HG03457 (cell line): ENCODE results near the gene SLC34A2.
"Not testable (repeated sequence)": the region's sequence is repeated elsewhere in the genome, so short reads cannot be mapped to it uniquely, and the experiment has no call there.

Experiments
- ATAC-seq: cut with Tn5 transposase; IDR thresholded peaks from one replicate; pipeline ENCODE4 v1.9.1; 2021; ENCODE audit warnings: moderate number of reproducible peaks; ENCODE audit not compliant: unreplicated experiment

The SLC34A2 gene

DNA sequence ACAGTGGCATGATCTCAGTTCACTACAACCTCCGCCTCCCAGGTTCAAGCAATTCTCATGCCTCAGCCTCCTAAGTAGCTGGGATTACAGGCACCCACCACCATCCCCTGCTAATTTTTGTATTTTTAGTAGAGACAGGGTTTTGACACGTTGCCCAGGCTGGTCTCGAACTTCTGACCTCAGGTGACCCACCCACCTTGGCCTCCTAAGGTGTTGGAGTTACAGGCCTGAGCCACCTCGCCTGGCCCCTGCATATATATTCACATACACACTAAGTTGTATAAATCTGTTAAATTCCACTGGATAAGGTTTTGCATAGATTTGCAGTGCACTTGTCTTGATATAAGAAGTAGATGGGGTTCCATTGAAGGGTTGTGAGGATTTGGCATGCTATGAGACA, 5.8 kb downstream of the SLC34A2 start:
- ATAC-seq: not testable (repeated sequence)

GRCh38 chr4:25662306-25662705, 6.7 kb downstream of the SLC34A2 start:
- ATAC-seq: no peak

DNA sequence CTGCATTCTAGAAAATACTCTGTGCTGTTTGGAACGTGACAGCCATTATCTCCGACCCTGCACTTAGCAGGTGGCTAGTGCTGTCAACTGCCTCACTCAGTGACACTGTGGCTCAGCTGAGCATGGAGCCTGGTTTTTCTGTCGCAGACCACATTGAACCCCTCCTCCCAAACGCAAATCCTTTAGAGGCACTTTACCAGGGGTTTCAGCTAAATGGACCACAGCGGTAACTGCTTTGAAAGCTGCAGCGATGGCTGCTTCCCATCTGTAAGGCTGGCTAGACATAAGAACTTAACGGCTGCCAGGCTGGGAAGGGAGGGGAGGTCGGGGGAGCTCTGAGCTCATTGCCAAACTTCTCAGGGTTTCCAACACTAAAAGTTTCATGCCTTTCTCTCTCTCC, 8.1 kb downstream of the SLC34A2 start:
- ATAC-seq: no peak

DNA sequence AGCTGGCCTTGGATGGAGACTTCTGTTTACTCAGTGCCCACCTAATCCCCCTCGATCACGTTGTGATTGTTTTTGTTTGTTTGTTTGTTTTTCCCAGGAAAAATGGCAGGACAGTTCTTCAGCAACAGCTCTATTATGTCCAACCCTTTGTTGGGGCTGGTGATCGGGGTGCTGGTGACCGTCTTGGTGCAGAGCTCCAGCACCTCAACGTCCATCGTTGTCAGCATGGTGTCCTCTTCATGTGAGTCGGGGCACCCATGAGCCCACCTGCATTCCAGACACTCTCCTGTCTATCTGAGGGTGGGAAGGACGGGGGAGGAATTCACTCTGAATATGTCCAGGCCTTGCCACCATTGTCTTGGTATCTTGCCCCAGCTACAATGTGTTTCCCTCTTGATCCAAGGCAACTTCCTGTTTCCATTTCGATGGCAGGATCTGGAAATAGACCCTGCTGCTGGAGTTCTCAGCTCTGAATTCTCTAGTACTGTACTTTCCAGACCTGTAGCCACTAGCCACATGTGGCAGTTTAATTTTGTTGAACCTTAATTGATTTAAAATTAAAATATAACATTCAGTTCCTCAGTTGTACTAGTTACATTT, 10.5 kb downstream of the SLC34A2 start:
- ATAC-seq: no peak

DNA sequence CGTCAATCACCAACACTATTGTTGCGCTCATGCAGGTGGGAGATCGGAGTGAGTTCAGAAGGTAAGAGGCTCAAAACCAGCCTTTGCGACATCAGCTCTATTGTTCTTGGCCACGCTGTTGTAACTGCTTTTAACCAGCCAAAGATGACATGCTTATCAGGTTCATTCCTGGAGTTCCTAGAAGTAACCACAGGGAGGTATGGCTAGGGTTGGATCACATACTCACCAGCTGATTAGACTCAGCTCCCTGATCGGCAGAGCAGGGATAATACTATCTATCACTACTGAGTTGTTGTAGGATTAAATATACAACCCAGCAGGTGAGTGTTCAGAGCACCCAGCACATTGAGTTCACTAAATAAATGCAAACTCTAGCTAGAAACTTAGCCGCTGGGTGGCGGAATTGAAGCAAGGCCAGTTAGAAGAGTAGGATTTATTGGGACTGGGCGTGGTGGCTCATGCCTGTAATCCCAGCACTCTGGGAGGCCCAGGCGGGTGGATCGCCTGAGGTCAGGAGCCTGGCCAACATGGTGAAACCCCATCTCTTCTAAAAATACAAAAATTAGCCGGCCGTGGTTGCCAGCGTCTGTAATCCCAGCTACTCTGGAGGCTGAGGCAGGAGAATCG, 12.4 kb downstream of the SLC34A2 start:
- ATAC-seq: no peak

DNA sequence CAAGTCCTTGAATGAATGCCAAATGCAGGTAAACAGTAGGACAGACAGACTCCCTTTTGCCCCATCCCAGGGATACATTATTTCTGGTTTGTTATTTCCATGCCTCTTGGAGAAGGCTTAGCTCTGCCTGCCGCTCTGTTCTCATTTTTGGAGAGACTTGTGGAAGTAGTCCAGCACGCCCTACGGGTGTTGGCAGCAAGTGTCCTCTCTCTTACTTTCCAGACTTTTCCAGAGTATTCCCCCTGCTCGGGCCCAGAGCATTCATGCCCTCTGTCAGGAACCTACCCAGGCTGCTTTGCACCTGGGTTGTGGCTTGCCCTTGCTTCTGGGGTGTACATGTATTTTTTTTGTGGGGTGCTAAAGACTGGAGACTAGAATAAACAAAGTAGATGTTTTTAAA, 15.3 kb downstream of the SLC34A2 start:
- ATAC-seq: no peak

DNA sequence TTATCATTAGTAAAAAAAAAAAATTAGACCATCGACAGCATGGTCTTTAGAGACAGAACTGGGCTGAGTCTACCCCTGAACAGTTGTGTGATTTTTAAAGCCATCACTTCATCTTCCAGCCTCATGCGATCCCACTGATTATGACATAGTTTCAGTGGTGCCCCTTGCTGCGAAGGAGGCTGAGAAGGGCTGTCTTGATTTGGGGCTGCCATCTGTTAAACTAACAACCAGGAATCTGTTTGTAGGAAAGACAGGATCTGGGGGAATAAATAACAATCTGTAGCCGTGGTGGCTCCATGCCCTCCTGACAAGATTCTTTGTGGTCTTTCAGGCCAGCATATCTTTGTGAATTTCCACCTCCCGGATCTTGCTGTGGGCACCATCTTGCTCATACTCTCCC, 17.1 kb downstream of the SLC34A2 start:
- no peak for ATAC-seq

GRCh38 chr4:25674386-25674785, 18.7 kb downstream of the SLC34A2 start:
- no peak for ATAC-seq

- ATAC-seq: no peak
Measured at GRCh38 chr4:25676221-25676620, 20.6 kb downstream of the SLC34A2 start.

GRCh38 chr4:25677157-25677556, 21.5 kb downstream of the SLC34A2 start:
- no peak for ATAC-seq

GRCh38 chr4:25677943-25678342, 22.3 kb downstream of the SLC34A2 start:
- ATAC-seq: no peak

GRCh38 chr4:25687773-25688172, 32.1 kb downstream of the SLC34A2 start:
- ATAC-seq: no peak

DNA sequence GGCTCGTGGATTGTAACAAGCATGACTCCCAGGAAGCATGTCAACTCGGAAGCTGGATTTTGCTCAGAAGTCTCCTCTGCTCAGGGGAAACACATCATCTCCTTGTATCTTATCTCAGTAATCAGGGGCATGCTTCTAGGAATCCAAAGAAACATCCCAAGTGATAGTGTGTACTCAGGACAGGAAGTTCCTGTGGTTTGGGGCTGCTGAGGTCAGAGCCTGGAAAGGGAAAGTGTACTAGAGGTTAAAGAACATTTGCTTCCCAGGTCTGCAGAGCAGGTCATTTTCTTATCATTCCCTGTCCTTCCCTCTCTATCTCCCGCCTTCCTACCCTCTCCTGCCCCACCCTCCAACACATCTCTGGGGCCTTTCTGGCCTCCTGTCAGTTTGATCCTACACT, 38.8 kb downstream of the SLC34A2 start:
- ATAC-seq: no peak

DNA sequence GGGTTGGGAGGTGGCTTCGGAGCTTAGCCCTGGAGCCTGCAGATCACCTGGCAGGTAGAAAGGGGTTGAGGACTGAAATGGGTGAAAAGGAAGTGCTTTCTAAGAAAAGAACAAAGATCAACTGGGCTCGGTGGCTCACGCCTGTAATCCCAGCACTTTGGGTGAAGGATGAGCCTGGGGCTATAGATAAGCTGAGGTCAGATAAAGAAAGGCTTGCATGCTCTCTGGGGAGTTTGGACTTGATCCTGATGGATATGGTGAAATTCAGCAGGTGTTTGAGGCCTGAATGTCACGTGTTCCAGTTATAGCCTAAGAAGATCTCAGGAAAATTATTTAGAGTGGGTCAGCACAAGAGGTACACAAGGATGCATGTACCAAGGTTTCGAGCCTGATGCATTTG, 40.8 kb downstream of the SLC34A2 start:
- no peak for ATAC-seq

- no peak for ATAC-seq
Measured at GRCh38 chr4:25697516-25697915, 41.9 kb downstream of the SLC34A2 start.

- ATAC-seq: no peak
Measured at GRCh38 chr4:25700661-25701060, 45.0 kb downstream of the SLC34A2 start.

DNA sequence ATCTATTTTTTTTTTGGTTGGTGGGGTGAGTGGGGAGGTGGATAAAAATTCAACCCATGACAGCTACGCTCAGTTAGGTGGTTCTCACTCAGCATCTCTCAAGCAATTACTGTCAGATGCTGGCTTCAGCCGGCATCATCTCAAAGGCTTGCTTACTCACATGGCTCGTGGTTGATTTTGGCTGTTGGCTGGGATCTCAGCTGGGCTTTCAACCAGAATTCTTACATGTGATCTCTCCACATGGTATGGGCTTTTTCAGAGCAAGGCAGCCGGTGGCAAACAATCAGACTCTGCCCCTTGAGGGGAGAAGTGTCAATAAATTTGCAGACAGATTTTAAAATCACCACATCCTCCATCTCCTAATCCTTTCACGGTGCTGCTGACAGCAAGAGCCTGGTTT, 47.2 kb downstream of the SLC34A2 start:
- ATAC-seq: no peak

DNA sequence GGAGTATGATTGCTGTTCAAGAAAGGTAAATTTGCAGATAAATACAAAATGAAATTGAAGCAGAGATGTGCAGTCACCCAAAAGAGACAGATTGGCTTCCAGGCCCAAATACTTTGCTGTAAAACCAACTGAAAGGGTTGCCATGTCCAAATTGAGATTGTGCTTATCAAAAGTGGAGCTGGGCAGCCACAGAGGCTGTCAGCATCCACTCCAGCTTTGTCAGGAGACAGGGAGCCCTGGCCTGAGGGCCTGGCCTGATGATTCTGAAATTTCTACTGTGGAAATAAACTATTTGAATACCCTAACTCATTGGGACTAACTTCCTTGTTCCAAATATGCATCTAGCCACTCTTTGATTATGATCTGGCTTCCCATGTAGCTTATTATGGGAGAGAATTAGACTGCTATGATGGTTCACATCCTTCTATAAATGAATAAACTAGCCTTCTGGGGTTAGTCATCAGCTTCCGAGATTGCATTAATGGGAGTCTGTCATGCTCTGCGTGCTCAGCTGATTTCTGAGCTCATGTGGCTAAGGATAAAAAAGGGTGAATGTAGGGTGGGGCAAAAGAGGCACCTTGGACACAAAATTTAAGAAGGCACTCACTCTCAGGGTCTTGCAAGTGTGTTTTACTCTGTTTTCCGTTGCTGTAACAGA, 48.2 kb downstream of the SLC34A2 start:
- ATAC-seq: no peak

DNA sequence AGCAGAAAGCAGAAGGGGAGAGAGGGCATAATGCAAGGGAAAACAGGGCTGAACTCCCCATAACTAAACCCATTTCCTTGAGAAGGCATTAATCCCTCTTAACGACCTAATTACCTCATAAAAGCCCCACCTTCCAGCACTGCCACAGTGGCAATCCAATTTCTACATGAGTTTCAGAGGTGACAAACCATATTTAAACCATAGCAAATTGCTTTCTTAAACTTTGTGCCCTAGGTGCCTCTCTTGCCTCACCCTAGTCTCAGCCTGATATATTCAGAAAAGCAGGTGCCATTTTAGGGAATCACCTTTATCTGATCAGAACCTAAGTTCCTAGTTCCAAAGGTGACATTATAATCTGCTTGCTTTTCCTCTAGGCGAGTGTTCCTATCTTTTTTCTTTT, 48.9 kb downstream of the SLC34A2 start:
- ATAC-seq: no peak

- no peak for ATAC-seq
Measured at GRCh38 chr4:25710637-25711036, 55.0 kb downstream of the SLC34A2 start.

DNA sequence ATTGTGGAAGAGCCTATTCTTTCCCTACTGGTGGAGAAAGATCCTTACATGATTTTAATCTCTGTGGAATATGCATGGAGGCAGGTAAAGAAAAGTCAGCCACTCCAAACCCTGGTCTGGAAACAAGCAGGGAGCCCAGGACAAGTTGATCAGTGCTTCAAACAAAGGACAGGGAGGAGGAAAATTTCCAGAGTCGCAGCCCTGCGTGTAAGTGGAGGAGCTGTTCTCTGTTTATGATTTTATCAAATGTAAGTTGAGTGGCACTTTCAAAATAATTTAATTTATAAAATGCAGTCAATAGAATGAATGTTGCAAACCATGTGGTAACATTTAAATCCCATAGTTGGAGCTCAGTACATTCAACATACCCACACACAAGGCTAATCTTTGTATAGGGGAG, 57.0 kb downstream of the SLC34A2 start:
- no peak for ATAC-seq

DNA sequence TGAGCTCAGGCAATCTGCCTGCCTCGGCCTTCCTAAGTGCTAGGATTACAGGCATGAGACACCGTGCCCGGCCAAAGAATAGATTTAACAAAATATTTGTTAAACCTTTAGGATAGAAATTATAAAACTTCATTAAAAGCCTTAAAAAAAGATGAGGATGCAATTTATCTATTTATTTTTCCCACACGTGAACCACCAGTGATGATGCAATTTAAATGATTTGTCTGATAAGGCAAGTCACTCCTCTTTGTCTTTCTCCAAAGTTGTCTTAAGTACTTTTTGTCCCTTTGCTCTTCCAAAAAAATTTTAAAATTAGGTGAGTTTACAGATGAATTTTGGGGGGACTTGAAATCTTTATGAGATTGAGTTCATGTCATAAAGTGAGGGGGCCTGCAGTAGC, 58.2 kb downstream of the SLC34A2 start:
- ATAC-seq: no peak

DNA sequence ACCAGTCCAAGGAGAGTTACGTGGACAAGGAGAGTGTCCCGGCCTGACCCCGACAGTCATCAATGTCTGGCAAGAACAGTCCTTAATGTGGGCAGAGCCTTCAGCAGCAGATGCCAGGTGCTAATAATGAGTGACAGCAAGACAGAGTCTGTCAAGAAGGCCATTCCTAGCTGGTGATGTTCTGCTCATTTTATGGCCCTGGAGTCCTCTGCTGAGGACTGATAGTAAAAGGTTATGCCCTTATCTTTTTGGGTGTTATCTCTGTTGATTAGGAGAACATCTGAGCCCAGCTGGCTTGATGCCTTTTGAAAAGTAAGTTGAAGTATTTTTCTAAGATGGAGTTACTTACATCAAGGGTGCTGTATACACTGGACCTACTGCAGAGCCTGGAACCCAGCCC, 67.3 kb downstream of the SLC34A2 start:
- ATAC-seq: no peak
